ENCODE results near the gene RFTN1. TPM values are rescaled to one million over a fixed set of nuclear protein-coding genes. Genes with fewer than 3 reads are reported as not detected.

RFTN1 gene
- total and polyA plus RNA-seq, 9 of the 15 experiments (the other 6 are each of a cell fraction or from before 2014, with no cell fraction given): 0.08 to 0.51 (median 0.11) TPM; not detected in 6

- TF ChIP-seq ZBTB9 (CRISPR knock-in tag; IDR thresholded peaks at IDR 0.05): no peak
- no peak for TF ChIP-seq CHD7 (IDR thresholded peaks at IDR 0.05; ENCODE audit: low read depth, low read length)
- no peak for TF ChIP-seq PRDM10 (IDR thresholded peaks at IDR 0.05; ENCODE audit: partially characterized antibody)
- no peak for TF ChIP-seq ZNF197 (CRISPR knock-in tag; IDR thresholded peaks at IDR 0.05; ENCODE audit: low read depth)
- 0 out of 2 replicates have a peak, but pooled peaks have one; percentile 19 for TF ChIP-seq CC2D1A (IDR thresholded peaks at IDR 0.05)
- TF ChIP-seq CBX1 (IDR thresholded peaks at IDR 0.05; ENCODE audit: low read depth): no peak
- no peak for TF ChIP-seq KDM4B (IDR thresholded peaks at IDR 0.05; ENCODE audit: borderline replicate concordance in 2 of 2, low read depth in 1 of 2)
Observed at GRCh38 chr3:16550676-16551341, 37.3 kb upstream of the RFTN1 start (continued).
